ENCODE results near the gene HS3ST4. TPM values are rescaled to one million over a fixed set of nuclear protein-coding genes. Genes with fewer than 3 reads are reported as not detected.
"Not testable (repeated sequence)": the region's sequence is repeated elsewhere in the genome, so short reads cannot be mapped to it uniquely, and the experiment has no call there.

The HS3ST4 gene
- polyA plus RNA-seq, 1 donor, result 0.39 TPM

- H3K27ac ChIP-seq (ENCODE audit: low read length), result no peak overlapping the region
- no peak overlapping the region for H3K4me3 ChIP-seq (ENCODE audit: low read length)
- 53% methylated on average over 2 of the region's 10 CpGs for WGBS (ENCODE audit: insufficient coverage, low lambda C conversion rate)
- H3K9me3 ChIP-seq (ENCODE audit: control insufficient read depth, low read depth, low read length), result no peaks in the 10 kb centered on the region
- DNase-seq, result no peak
- peaks cover 3% of the 10 kb centered on the region for H3K4me1 ChIP-seq (ENCODE audit: control insufficient read depth, insufficient read depth, low read length)
- H3K27me3 ChIP-seq (ENCODE audit: control insufficient read depth, insufficient read depth, low read length), result no peaks in the 10 kb centered on the region
- H3K36me3 ChIP-seq (ENCODE audit: control insufficient read depth, insufficient read depth, low read length), result no peaks in the 10 kb centered on the region
These were observed 387.1 kb downstream of the HS3ST4 start for GRCh38 chr16:26078716-26079355.

GRCh38 chr16:26087091-26087490 lies 395.3 kb downstream of the HS3ST4 start:
- Histone ChIP-seq H3K9me3 (ENCODE audit: control insufficient read depth, low read depth, low read length) (no peaks in the 10 kb centered on the region), H3K4me1 (ENCODE audit: control insufficient read depth, insufficient read depth, low read length) (peaks cover 6% of the 10 kb centered on the region), H3K4me3 (ENCODE audit: low read length) (no peak overlapping the region), H3K27ac (ENCODE audit: low read length) (no peak overlapping the region), H3K36me3 (ENCODE audit: control insufficient read depth, insufficient read depth, low read length) (no peaks in the 10 kb centered on the region), H3K27me3 (ENCODE audit: control insufficient read depth, insufficient read depth, low read length) (no peaks in the 10 kb centered on the region)
- WGBS (ENCODE audit: insufficient coverage, low lambda C conversion rate), result no CpG with 5 or more reads among the region's 2 CpGs
- DNase-seq, result no peak

- Histone ChIP-seq H3K27me3 (ENCODE audit: control insufficient read depth, insufficient read depth, low read length) (no peaks in the 10 kb centered on the region), H3K36me3 (ENCODE audit: control insufficient read depth, insufficient read depth, low read length) (no peaks in the 10 kb centered on the region), H3K4me3 (ENCODE audit: low read length) (no peak overlapping the region), H3K4me1 (ENCODE audit: control insufficient read depth, insufficient read depth, low read length) (no peaks in the 10 kb centered on the region), H3K27ac (ENCODE audit: low read length) (no peak overlapping the region), H3K9me3 (ENCODE audit: control insufficient read depth, low read depth, low read length) (no peaks in the 10 kb centered on the region)
- DNase-seq, result no peak
- no CpG with 5 or more reads among the region's 1 CpG for WGBS (ENCODE audit: insufficient coverage, low lambda C conversion rate)
These were observed 399.8 kb downstream of the HS3ST4 start for GRCh38 chr16:26091511-26091910.

- not testable (repeated sequence) for H3K4me3 ChIP-seq (ENCODE audit: low read length); H3K36me3 ChIP-seq (ENCODE audit: control insufficient read depth, insufficient read depth, low read length); H3K9me3 ChIP-seq (ENCODE audit: control insufficient read depth, low read depth, low read length); H3K27me3 ChIP-seq (ENCODE audit: control insufficient read depth, insufficient read depth, low read length); DNase-seq; H3K27ac ChIP-seq (ENCODE audit: low read length); H3K4me1 ChIP-seq (ENCODE audit: control insufficient read depth, insufficient read depth, low read length)
- no CpG with 5 or more reads among the region's 3 CpGs for WGBS (ENCODE audit: insufficient coverage, low lambda C conversion rate)
These were observed 406.4 kb downstream of the HS3ST4 start for GRCh38 chr16:26098206-26098605.

- Histone ChIP-seq H3K27me3 (ENCODE audit: control insufficient read depth, insufficient read depth, low read length) (no peaks in the 10 kb centered on the region), H3K4me3 (ENCODE audit: low read length) (no peak overlapping the region), H3K4me1 (ENCODE audit: control insufficient read depth, insufficient read depth, low read length) (no peaks in the 10 kb centered on the region), H3K27ac (ENCODE audit: low read length) (no peak overlapping the region), H3K36me3 (ENCODE audit: control insufficient read depth, insufficient read depth, low read length) (no peaks in the 10 kb centered on the region), H3K9me3 (ENCODE audit: control insufficient read depth, low read depth, low read length) (no peaks in the 10 kb centered on the region)
- 71% methylated on average over 2 of the region's 6 CpGs for WGBS (ENCODE audit: insufficient coverage, low lambda C conversion rate)
- no peak for DNase-seq
These were observed 410.6 kb downstream of the HS3ST4 start for GRCh38 chr16:26102369-26102768.

- Histone ChIP-seq H3K9me3 (ENCODE audit: control insufficient read depth, low read depth, low read length) (no peaks in the 10 kb centered on the region), H3K27me3 (ENCODE audit: control insufficient read depth, insufficient read depth, low read length) (no peaks in the 10 kb centered on the region), H3K4me3 (ENCODE audit: low read length) (no peak overlapping the region), H3K27ac (ENCODE audit: low read length) (no peak overlapping the region), H3K4me1 (ENCODE audit: control insufficient read depth, insufficient read depth, low read length) (no peaks in the 10 kb centered on the region), H3K36me3 (ENCODE audit: control insufficient read depth, insufficient read depth, low read length) (no peaks in the 10 kb centered on the region)
- no peak for DNase-seq
- WGBS (ENCODE audit: insufficient coverage, low lambda C conversion rate), result no CpG with 5 or more reads among the region's 13 CpGs
These were observed 417.2 kb downstream of the HS3ST4 start for GRCh38 chr16:26108836-26109505.

- no peak overlapping the region for H3K27ac ChIP-seq (ENCODE audit: low read length)
- H3K4me1 ChIP-seq (ENCODE audit: control insufficient read depth, insufficient read depth, low read length), result no peaks in the 10 kb centered on the region
- H3K36me3 ChIP-seq (ENCODE audit: control insufficient read depth, insufficient read depth, low read length), result no peaks in the 10 kb centered on the region
- H3K4me3 ChIP-seq (ENCODE audit: low read length), result no peak overlapping the region
- WGBS (ENCODE audit: insufficient coverage, low lambda C conversion rate), result no CpG with 5 or more reads among the region's 5 CpGs
- DNase-seq, result peak; percentile 8 to 26
- no peaks in the 10 kb centered on the region for H3K9me3 ChIP-seq (ENCODE audit: control insufficient read depth, low read depth, low read length)
- no peaks in the 10 kb centered on the region for H3K27me3 ChIP-seq (ENCODE audit: control insufficient read depth, insufficient read depth, low read length)
These were observed 420.1 kb downstream of the HS3ST4 start for GRCh38 chr16:26111900-26112299.

- H3K9me3 ChIP-seq (ENCODE audit: control insufficient read depth, low read depth, low read length), result no peaks in the 10 kb centered on the region
- H3K4me3 ChIP-seq (ENCODE audit: low read length), result no peak overlapping the region
- 73% methylated on average over 3 of the region's 3 CpGs for WGBS (ENCODE audit: insufficient coverage, low lambda C conversion rate)
- H3K27me3 ChIP-seq (ENCODE audit: control insufficient read depth, insufficient read depth, low read length), result no peaks in the 10 kb centered on the region
- no peak for DNase-seq
- H3K4me1 ChIP-seq (ENCODE audit: control insufficient read depth, insufficient read depth, low read length), result no peaks in the 10 kb centered on the region
- no peak overlapping the region for H3K27ac ChIP-seq (ENCODE audit: low read length)
- H3K36me3 ChIP-seq (ENCODE audit: control insufficient read depth, insufficient read depth, low read length), result no peaks in the 10 kb centered on the region
These were observed 426.8 kb downstream of the HS3ST4 start for GRCh38 chr16:26118575-26118974.

- no peaks in the 10 kb centered on the region for H3K4me1 ChIP-seq (ENCODE audit: control insufficient read depth, insufficient read depth, low read length)
- no peak overlapping the region for H3K27ac ChIP-seq (ENCODE audit: low read length)
- H3K36me3 ChIP-seq (ENCODE audit: control insufficient read depth, insufficient read depth, low read length), result no peaks in the 10 kb centered on the region
- no peaks in the 10 kb centered on the region for H3K9me3 ChIP-seq (ENCODE audit: control insufficient read depth, low read depth, low read length)
- no peak overlapping the region for H3K4me3 ChIP-seq (ENCODE audit: low read length)
- 82% methylated on average over 2 of the region's 3 CpGs for WGBS (ENCODE audit: insufficient coverage, low lambda C conversion rate)
- DNase-seq, result no peak
- no peaks in the 10 kb centered on the region for H3K27me3 ChIP-seq (ENCODE audit: control insufficient read depth, insufficient read depth, low read length)
These were observed 429.0 kb downstream of the HS3ST4 start for GRCh38 chr16:26120729-26121128.

- DNase-seq, result no peak
These were observed 436.5 kb downstream of the HS3ST4 start for GRCh38 chr16:26128296-26128695.

GRCh38 chr16:26129997-26130396 lies 438.2 kb downstream of the HS3ST4 start:
- Histone ChIP-seq H3K27me3 (ENCODE audit: control insufficient read depth, insufficient read depth, low read length) (no peaks in the 10 kb centered on the region), H3K9me3 (ENCODE audit: control insufficient read depth, low read depth, low read length) (no peaks in the 10 kb centered on the region), H3K4me1 (ENCODE audit: control insufficient read depth, insufficient read depth, low read length) (peaks cover 11% of the 10 kb centered on the region), H3K27ac (ENCODE audit: low read length) (no peak overlapping the region), H3K36me3 (ENCODE audit: control insufficient read depth, insufficient read depth, low read length) (no peaks in the 10 kb centered on the region), H3K4me3 (ENCODE audit: low read length) (no peak overlapping the region)
- DNase-seq, result no peak
- no CpG with 5 or more reads among the region's 9 CpGs for WGBS (ENCODE audit: insufficient coverage, low lambda C conversion rate)

More at GRCh38 chr16:26128296-26128695, 436.5 kb downstream of the HS3ST4 start:
- H3K27ac ChIP-seq (ENCODE audit: low read length), result no peak overlapping the region
- WGBS (ENCODE audit: insufficient coverage, low lambda C conversion rate), result no CpG with 5 or more reads among the region's 1 CpG
- H3K27me3 ChIP-seq (ENCODE audit: control insufficient read depth, insufficient read depth, low read length), result no peaks in the 10 kb centered on the region
- no peaks in the 10 kb centered on the region for H3K36me3 ChIP-seq (ENCODE audit: control insufficient read depth, insufficient read depth, low read length)
- H3K4me1 ChIP-seq (ENCODE audit: control insufficient read depth, insufficient read depth, low read length), result peaks cover 6% of the 10 kb centered on the region
- H3K9me3 ChIP-seq (ENCODE audit: control insufficient read depth, low read depth, low read length), result no peaks in the 10 kb centered on the region
- H3K4me3 ChIP-seq (ENCODE audit: low read length), result no peak overlapping the region
